H4 (cell line): ENCODE results near the gene SORCS1. TPM values are rescaled to one million over a fixed set of nuclear protein-coding genes. Genes with fewer than 3 reads are reported as not detected.
"Not testable (repeated sequence)": the region's sequence is repeated elsewhere in the genome, so short reads cannot be mapped to it uniquely, and the experiment has no call there.

ENCODE experiments used
- DNase-seq: peaks from one replicate; pipeline ENCODE4 v3.0.0-alpha.2; 2015; ENCODE audit warnings: low spot score
- total RNA-seq: library from RNA; depleted of rRNA; stranded (reverse); fragments of >200 nt; shearing (Covaris generic); gene quantifications from 2 replicates; pipeline ENCODE4 v1.2.3, GENCODE V29; 2014

SORCS1 gene
- total RNA-seq, 1 experiment from 2014 or later = 0.35 TPM

DNA sequence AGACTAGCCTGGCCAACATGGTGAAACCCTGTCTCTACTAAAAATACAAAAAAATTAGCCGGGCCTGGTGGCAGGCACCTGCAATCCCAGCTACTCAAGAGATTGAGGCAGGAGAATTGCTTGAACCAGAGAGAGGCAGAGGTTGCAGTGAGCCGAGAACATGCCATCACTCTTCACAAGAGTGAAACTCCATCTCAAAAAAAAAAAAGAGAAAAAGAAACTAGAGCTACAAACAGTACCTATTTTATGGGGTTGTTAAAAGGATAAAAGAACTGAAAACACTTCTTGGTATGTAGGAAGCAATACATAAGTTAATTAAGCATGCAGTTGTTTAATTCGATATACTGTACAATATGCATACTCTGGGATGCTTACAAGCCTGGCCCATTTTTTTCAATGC lies 216.9 kb downstream of the SORCS1 start:
- DNase-seq = no peak

GRCh38 chr10:106942035-106942662 lies 222.4 kb downstream of the SORCS1 start:
- peak; percentile 10 for DNase-seq

GRCh38 chr10:106941297-106942034 lies 223.0 kb downstream of the SORCS1 start:
- peak; percentile 16 for DNase-seq

DNA sequence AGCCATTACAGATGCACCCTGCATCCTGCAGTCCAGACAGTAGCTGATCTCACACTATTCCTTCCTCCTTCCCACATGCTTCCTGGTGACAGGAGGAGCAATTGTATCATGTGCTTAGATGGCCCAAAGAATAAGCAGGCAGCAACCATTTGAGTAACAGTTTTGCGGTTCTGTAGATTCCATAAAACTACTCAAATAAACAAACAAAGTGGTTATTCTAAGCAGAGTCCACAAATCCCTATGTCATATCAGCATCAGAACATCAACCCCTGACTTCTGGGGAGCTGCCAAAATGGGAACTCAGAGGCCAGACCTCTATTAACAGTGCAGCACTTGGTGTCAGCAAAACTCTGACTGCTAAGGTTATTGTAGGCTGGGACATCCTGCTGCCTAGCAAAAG lies 226.0 kb downstream of the SORCS1 start:
- DNase-seq = peak; percentile 84

DNA sequence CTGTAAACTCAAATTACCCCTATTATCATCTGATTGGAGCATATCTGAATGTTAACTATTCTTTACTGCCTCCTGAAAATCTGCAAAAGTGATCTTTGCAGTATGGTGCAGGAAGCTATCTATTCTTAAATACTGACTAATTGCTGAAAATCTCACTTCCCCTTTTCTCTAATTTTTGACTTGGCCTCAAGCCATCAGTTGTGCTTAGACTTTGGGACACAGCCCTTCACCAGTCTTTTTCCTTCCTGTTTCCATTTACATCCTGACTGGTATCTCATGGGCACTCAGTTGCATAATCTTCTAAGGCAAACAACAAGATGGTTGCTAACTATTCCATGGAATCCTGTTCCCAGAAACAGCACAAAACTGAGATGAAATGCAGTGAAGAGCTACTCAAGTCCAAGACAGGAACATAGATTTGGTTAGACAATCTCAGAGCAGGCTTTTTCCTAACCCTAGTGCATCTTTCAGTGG lies 228.5 kb downstream of the SORCS1 start:
- no peak for DNase-seq

DNA sequence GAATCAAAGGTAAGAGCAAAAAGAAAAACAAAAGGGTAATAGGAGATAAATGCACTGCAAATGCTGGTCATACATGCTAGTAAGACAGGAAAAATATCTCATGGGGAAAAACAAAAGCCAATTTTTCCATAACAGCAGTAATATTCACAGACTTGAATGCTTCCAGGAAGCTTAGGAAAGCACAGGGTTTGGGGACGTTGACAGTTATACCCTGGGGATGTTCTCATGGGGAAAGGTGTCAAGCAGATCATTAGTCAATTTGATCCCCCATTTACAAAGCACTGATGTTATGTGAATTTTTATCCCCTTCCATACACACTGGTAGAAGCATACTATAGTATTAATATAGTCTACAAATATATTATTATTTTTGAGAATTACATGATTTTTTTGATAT lies 232.7 kb downstream of the SORCS1 start:
- DNase-seq = no peak

DNA sequence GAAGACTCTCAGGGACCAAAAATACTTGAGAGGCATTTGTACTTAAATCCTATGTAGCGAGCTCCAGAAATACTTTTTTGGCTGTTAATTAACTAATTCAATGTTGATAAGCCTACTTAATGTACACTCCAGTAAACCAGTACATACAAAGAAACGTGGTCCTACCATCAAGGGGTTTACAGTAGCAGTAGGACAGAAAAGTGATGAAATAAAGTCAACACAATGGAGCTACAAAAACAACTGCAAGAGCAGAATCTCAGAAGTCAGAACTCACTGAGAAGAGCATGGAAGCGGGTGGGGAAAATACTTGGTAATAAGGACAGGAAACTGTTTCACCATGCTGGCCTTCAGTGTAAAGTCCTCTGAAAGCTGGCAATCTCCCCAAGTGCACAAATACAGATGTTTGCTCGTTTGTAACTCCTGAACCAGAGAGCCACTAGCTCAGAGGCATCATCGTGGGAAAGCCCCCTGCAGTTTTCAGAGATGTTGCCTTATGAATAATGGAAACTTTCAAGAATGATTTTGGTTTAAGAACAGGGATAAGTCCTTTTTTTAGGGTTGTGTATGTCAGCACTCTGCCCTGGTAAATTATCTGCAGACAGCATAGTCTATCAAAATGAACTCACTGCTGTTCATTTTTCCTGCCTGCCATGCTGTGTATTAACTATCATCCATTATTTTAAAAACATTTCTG lies 233.2 kb downstream of the SORCS1 start:
- no peak for DNase-seq

- DNase-seq = no peak
Observed at GRCh38 chr10:106930751-106931150, 233.8 kb downstream of the SORCS1 start.

- DNase-seq = no peak
Observed at GRCh38 chr10:106929291-106929895, 235.1 kb downstream of the SORCS1 start.

- not testable (repeated sequence) for DNase-seq
Observed at GRCh38 chr10:106928151-106928550, 236.4 kb downstream of the SORCS1 start.

GRCh38 chr10:106925191-106925590 lies 239.3 kb downstream of the SORCS1 start:
- DNase-seq = no peak

- no peak for DNase-seq
Observed at GRCh38 chr10:106920538-106920937, 244.0 kb downstream of the SORCS1 start.

DNA sequence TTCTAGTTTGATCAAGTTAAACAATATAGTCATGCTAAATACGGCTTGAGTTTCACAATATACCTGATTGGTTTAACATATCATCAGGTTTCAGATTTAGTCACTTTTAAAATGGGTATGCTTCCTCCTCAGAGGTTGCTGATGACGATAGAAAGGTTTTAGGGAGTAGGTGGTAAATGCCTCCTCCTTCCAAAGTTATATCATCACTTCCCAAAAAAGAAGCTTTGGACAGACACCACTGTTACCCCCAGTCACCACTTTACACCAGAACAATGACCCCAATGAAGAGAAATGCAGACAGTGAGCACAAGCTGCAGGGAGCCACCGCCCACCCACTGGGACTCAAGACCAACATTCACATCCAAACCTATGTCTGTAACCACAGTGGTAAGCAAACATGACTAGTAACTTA lies 244.6 kb downstream of the SORCS1 start:
- DNase-seq = no peak

- DNase-seq = no peak
Observed at GRCh38 chr10:106917452-106918055, 247.0 kb downstream of the SORCS1 start.

GRCh38 chr10:106914016-106914415 lies 250.5 kb downstream of the SORCS1 start:
- DNase-seq = no peak

DNA sequence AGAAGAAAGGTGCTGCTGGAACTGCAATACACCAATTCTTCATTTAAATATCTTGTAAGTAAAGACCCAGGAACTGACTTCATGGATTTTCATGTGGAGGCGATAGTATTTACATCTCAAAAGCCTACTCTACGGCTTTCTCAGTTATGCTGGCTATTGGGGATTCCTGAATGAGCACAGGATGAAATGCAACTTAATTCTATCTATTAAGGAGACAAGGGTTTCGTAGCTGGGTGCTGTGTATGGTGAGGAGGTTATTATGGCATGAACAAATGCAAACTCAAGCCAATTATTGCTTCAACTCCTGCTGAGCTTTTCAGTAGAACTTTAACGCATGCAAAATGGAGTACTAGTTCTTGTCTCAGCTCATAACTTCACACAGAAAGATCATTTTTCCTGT lies 251.2 kb downstream of the SORCS1 start:
- DNase-seq = no peak

GRCh38 chr10:106911096-106911495 lies 253.4 kb downstream of the SORCS1 start:
- DNase-seq = no peak

DNA sequence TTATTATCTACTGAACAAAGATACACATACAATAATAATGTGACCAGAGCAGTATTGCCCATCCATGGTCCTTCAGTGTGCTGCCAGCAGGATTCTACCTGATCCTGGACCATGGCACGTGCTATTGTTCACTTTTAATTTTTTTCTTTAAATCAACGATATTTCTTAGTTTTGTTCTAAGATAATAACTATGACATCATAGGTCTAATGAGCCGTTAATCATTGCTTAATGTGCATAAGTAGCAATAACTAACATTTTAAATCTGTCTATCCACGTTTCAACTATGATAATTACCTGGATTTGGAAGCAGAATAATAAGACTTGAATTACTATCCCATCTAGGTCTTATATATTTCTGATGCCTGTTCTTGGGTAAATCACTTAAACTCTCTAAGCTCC lies 253.8 kb downstream of the SORCS1 start:
- no peak for DNase-seq

- DNase-seq = no peak
Observed at GRCh38 chr10:106908225-106908624, 256.3 kb downstream of the SORCS1 start.

DNA sequence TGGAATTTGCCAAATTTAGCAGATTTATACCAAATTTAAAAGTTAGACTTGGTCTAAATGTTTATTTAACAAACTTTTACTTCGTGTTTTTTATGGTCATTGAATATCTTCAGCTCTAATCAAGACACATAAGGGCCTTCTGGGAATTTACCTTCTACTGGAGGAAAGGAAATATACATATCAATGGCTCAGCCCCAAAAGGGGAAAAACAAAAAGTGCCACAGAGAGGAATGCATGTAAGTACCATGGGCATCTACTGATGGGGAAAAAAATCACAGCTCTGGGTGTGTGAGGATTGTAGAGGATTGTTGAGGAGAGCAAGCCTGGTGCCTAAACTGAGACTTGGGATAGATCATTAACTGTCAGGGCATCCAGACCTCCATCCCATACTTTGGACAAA lies 260.3 kb downstream of the SORCS1 start:
- DNase-seq = no peak

GRCh38 chr10:106903180-106903579 lies 261.3 kb downstream of the SORCS1 start:
- no peak for DNase-seq
